Measurements from ENCODE around the gene IL10RA.

GRCh38 chr11:117976445-117976844 lies 9.7 kb upstream of the IL10RA start:
- TF ChIP-seq, protein P1, sequence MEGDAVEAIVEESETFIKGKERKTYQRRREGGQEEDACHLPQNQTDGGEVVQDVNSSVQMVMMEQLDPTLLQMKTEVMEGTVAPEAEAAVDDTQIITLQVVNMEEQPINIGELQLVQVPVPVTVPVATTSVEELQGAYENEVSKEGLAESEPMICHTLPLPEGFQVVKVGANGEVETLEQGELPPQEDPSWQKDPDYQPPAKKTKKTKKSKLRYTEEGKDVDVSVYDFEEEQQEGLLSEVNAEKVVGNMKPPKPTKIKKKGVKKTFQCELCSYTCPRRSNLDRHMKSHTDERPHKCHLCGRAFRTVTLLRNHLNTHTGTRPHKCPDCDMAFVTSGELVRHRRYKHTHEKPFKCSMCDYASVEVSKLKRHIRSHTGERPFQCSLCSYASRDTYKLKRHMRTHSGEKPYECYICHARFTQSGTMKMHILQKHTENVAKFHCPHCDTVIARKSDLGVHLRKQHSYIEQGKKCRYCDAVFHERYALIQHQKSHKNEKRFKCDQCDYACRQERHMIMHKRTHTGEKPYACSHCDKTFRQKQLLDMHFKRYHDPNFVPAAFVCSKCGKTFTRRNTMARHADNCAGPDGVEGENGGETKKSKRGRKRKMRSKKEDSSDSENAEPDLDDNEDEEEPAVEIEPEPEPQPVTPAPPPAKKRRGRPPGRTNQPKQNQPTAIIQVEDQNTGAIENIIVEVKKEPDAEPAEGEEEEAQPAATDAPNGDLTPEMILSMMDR (IDR thresholded peaks at IDR 0.05): no peak
- TF ChIP-seq POLR2A (IDR thresholded peaks at IDR 0.05): no peak
